Nephron progenitor cell (in vitro differentiated cells): ENCODE data around the gene FCRL6.

Experiments
- DNase-seq: peaks from one replicate; pipeline ENCODE4 v3.0.0; 2021
- H3K27ac Mint-ChIP-seq: 2 replicates; pipeline ENCODE4 v1.8.0; 2021; ENCODE audit warnings: mild to moderate bottlenecking, moderate library complexity, mixed read lengths
- H3K27me3 Mint-ChIP-seq: 2 replicates; pipeline ENCODE4 v1.8.0; 2021; ENCODE audit warnings: mild to moderate bottlenecking, low read depth, mixed read lengths; ENCODE audit not compliant: poor library complexity
- H3K36me3 Mint-ChIP-seq: 2 replicates; pipeline ENCODE4 v1.8.0; 2021; ENCODE audit warnings: low read depth, mixed read lengths
- H3K4me1 Mint-ChIP-seq: 2 replicates; pipeline ENCODE4 v1.8.0; 2021; ENCODE audit warnings: mixed read lengths
- H3K4me3 Mint-ChIP-seq: 2 replicates; pipeline ENCODE4 v1.8.0; 2021; ENCODE audit warnings: mild to moderate bottlenecking, moderate library complexity, mixed read lengths
- H3K9me3 Mint-ChIP-seq: 2 replicates; pipeline ENCODE4 v1.8.0; 2021; ENCODE audit warnings: mild to moderate bottlenecking, moderate library complexity, mixed read lengths
- TF ChIP-seq, protein P1 (sequence below): fragments of 200-600 bp; sonication (generic); IDR thresholded peaks from 2 replicates; pipeline ENCODE4 v1.5.0; 2021; ENCODE audit warnings: antibody characterized with exemption

The FCRL6 gene

DNA sequence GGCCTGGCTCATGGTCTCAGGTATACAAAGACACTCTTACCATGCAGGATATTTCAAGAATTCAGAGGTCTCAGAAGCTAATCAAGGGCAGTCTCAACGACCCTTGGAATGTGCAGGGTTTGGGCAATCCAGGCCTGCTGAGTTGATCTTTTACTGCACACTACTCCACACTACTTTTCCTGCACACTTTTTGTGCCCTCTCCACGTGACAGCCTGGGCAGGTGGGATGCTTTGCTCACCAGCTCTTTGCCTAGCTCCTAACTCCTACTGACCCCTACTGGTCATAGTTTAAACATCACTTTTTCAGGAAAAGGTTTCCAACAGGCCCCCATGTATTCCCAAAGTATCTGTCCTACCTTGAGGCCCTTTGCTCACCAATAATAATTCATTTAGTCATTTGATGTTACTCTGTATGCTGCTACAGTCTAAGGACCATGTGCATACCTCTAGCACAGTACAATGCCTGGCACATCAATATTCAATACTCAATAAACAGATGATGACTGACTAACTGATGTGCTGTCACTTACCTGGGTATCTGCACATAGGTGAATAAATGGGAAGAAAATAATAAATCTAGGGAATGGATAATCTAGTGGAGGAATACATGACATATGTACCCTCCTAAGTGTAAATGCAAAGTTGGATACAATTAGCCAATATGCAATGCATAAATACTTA lies 11.8 kb upstream of the FCRL6 start:
- TF ChIP-seq, protein P1, sequence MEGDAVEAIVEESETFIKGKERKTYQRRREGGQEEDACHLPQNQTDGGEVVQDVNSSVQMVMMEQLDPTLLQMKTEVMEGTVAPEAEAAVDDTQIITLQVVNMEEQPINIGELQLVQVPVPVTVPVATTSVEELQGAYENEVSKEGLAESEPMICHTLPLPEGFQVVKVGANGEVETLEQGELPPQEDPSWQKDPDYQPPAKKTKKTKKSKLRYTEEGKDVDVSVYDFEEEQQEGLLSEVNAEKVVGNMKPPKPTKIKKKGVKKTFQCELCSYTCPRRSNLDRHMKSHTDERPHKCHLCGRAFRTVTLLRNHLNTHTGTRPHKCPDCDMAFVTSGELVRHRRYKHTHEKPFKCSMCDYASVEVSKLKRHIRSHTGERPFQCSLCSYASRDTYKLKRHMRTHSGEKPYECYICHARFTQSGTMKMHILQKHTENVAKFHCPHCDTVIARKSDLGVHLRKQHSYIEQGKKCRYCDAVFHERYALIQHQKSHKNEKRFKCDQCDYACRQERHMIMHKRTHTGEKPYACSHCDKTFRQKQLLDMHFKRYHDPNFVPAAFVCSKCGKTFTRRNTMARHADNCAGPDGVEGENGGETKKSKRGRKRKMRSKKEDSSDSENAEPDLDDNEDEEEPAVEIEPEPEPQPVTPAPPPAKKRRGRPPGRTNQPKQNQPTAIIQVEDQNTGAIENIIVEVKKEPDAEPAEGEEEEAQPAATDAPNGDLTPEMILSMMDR, result peak; percentile 58
- no peak overlapping the region for H3K27ac Mint-ChIP-seq
- DNase-seq, result peak; percentile 14
- no peak overlapping the region for H3K4me3 Mint-ChIP-seq
- peaks cover 39% of the 10 kb centered on the region for H3K27me3 Mint-ChIP-seq
- no peaks in the 10 kb centered on the region for H3K9me3 Mint-ChIP-seq
- H3K4me1 Mint-ChIP-seq, result no peaks in the 10 kb centered on the region
- no peaks in the 10 kb centered on the region for H3K36me3 Mint-ChIP-seq

DNA sequence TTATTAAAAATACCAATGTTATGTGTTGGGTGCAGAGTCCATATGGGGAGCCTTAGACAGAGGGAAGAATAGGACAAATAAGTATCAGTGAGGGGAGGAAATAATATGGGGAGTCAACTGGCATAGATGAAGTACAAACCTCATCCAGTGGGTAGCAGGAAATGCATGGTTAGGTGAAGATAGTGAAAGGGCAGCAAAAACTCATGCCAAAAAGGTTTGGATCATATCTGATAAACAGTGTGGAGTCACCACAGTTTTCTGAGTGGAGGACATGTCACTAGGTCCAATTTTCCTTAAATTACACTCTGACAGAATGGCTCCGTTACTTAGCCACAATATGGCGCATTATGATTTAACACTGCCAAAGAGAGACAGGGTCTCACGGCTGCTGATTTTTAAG lies 11.1 kb upstream of the FCRL6 start:
- Mint-ChIP-seq H3K27ac (no peak overlapping the region), H3K27me3 (peaks cover 38% of the 10 kb centered on the region), H3K9me3 (no peaks in the 10 kb centered on the region), H3K4me3 (no peak overlapping the region), H3K36me3 (no peaks in the 10 kb centered on the region), H3K4me1 (no peaks in the 10 kb centered on the region)
- TF ChIP-seq, protein P1, result no peak
- no peak for DNase-seq

DNA sequence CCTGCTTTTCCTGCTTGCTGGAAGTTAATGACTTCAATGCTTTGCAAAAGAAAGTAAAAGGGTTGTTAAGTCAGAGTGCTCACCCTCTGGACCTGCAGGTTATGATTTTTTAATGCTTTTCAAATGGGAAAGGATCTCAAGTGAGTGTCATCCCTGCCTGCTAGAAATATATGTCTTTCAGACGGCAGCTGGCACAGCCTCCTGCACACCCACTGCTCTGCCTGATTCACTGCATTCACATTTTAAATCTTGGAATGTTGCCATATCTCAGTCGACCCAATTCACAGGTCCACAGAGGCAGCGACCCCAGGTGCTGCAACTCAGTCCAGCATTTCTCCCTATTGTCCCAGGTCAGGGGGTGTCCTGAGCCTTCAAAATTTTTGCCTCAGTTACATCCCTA lies 10.7 kb upstream of the FCRL6 start:
- Mint-ChIP-seq H3K27me3 (peaks cover 37% of the 10 kb centered on the region), H3K4me1 (no peaks in the 10 kb centered on the region), H3K4me3 (no peak overlapping the region), H3K36me3 (no peaks in the 10 kb centered on the region), H3K27ac (no peak overlapping the region), H3K9me3 (no peaks in the 10 kb centered on the region)
- DNase-seq, result no peak
- TF ChIP-seq, protein P1, result no peak

DNA sequence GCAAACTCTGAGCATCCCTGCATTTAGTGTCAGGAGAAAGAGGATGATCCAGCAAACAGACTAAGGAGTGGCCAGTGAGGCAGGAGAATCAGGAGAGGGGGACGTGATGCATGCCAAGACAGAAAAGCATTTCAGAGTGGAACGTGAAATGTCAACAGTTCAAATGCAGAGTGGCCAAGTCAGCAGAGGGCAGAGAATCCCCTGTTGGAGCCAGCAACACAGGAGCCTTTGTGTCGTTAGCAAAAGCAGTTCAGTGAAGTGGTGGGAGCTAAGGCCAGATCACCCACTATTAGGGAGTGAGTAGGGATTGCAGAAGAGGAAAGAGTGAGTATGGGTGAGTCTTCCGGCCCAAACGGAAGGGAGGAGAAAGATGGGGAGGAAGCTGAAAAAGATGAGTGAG lies 6.6 kb upstream of the FCRL6 start:
- H3K4me1 Mint-ChIP-seq, result no peaks in the 10 kb centered on the region
- no peaks in the 10 kb centered on the region for H3K9me3 Mint-ChIP-seq
- H3K36me3 Mint-ChIP-seq, result no peaks in the 10 kb centered on the region
- TF ChIP-seq, protein P1, result no peak
- no peak overlapping the region for H3K4me3 Mint-ChIP-seq
- DNase-seq, result no peak
- peaks cover 40% of the 10 kb centered on the region for H3K27me3 Mint-ChIP-seq
- no peak overlapping the region for H3K27ac Mint-ChIP-seq

DNA sequence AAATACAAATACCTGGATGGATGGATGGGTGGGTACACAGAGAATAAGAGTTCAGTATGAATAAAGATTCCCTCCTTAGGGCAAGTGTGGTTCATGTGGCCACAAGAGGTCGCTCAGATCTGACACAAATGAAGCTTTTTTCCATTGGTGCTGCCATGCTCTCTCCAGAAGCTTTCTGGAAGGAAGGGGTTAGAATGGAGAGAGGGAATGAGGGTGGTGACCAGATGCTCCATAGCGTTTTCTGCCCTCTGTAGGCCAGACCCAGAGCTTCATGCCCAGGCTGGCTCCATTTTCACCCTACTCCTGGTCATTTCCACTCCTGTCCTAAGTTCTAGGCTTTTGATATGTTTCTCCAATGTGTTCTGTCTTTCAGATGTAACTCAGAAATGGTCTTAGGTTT lies 3.3 kb upstream of the FCRL6 start:
- H3K36me3 Mint-ChIP-seq, result no peaks in the 10 kb centered on the region
- peaks cover 41% of the 10 kb centered on the region for H3K27me3 Mint-ChIP-seq
- H3K27ac Mint-ChIP-seq, result no peak overlapping the region
- TF ChIP-seq, protein P1, result peak; percentile 55
- H3K4me1 Mint-ChIP-seq, result no peaks in the 10 kb centered on the region
- no peak overlapping the region for H3K4me3 Mint-ChIP-seq
- peak; percentile 52 for DNase-seq
- H3K9me3 Mint-ChIP-seq, result no peaks in the 10 kb centered on the region

DNA sequence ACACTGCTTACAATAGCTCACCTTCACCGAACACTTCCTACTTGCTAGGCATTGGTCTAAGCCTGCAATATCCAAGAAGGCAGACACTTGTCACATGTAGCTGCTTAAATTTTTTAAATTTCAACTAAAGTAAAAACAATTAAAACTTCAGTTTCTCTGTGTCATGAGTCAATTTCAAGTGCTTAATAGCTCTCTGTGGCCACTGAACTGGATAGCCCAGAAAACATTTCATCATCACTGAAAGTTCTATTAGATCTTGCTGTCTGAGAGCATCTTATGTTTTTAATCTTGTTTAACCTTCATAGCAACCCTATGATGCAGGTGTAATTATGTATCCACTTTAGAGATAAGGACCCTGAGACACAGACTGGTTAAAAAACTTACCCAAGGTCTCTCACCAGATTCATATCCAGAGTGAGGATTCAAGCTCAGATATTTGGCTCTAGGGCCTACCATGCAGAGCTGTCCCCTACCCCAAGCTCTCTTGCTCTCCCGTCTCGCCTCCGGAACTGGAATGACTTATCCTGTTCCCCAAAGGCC lies 2.6 kb upstream of the FCRL6 start:
- Mint-ChIP-seq H3K4me1 (no peaks in the 10 kb centered on the region), H3K27ac (no peak overlapping the region), H3K9me3 (no peaks in the 10 kb centered on the region), H3K4me3 (no peak overlapping the region), H3K27me3 (peaks cover 45% of the 10 kb centered on the region), H3K36me3 (no peaks in the 10 kb centered on the region)
- DNase-seq, result no peak
- TF ChIP-seq, protein P1, result no peak
